Esophagus muscularis mucosa (tissue), 4 donors: ENCODE data around the gene SOCS3. TPM values are rescaled to one million over a fixed set of nuclear protein-coding genes. Genes with fewer than 3 reads are reported as not detected.

Experiments
- DNase-seq: peaks from one replicate; pipeline ENCODE4 v3.0.0-alpha.2; 2017; ENCODE audit errors: extremely low spot score
- H3K27ac ChIP-seq, 4 donors: fragments of 200-600 bp; sonication (generic); replicated peaks in 1 of 4; 1 replicate in 3 of 4; 2 replicates in 1 of 4; pipeline ENCODE4 v1.5.1; 2016 to 2019; ENCODE audit warnings: mild to moderate bottlenecking in 1 of 4
- H3K27me3 ChIP-seq, 4 donors: fragments of 200-600 bp; sonication (generic); one replicate each; pipeline versions ENCODE4 v1.5.1 to v1.6.0; 2016 to 2019
- H3K36me3 ChIP-seq, 4 donors: fragments of 200-600 bp; sonication (generic); one replicate each; pipeline ENCODE4 v1.5.1; 2016 to 2019
- H3K4me1 ChIP-seq, 4 donors: fragments of 200-600 bp; sonication (generic); one replicate each; pipeline ENCODE4 v1.5.1; 2016 to 2019
- H3K4me3 ChIP-seq, 4 donors: fragments of 200-600 bp; sonication (generic); 1 replicate in 2 of 4; 2 replicates in 2 of 4; pipeline ENCODE4 v1.5.1; 2016 to 2019; ENCODE audit warnings: mild to moderate bottlenecking in 4 of 4, moderate library complexity in 1 of 4
- H3K9me3 ChIP-seq, 4 donors: fragments of 200-600 bp; sonication (generic); 1 replicate in 3 of 4; 2 replicates in 1 of 4; pipeline ENCODE4 v1.5.1; 2016 to 2019
- EP300 ChIP-seq: sonication (generic); formaldehyde crosslinking; IDR thresholded peaks from one replicate; pipeline ENCODE4 v1.6.1; 2017; ENCODE audit warnings: antibody characterized with exemption
- POLR2A ChIP-seq: fragments of 450-650 bp; IDR thresholded peaks from one replicate; pipeline ENCODE4 v1.6.1; 2017; ENCODE audit warnings: antibody characterized with exemption, moderate library complexity, mild to moderate bottlenecking, low read depth
- POLR2AphosphoS5 ChIP-seq, 2 donors: sonication (generic); formaldehyde crosslinking; IDR thresholded peaks; one replicate each; pipeline ENCODE4 v1.6.1; 2017; ENCODE audit warnings: antibody characterized with exemption in 2 of 2
- WGBS: methylation state at CpG from one replicate; pipeline ENCODE4 v1.1.5; 2018; 5-methylcytosine and 5-hydroxymethylcytosine counted together
- intact Hi-C: fragments of 100-400 bp; cut with DNase I; formaldehyde crosslinking; loops from one replicate; pipeline ENCODE4 v1.15.1; 2023
- total RNA-seq, 4 donors: library from RNA; depleted of rRNA; stranded (reverse); fragments of >200 nt; gene quantifications; one replicate each; pipeline versions ENCODE4 v1.1.0 to v1.2.1, GENCODE V29; 2016
- TF ChIP-seq, protein P1 (sequence below), 3 experiments: fragments of 200-600 bp in 2 of 3; fragments of 450-650 bp in 1 of 3; sonication (generic) in 2 of 3; IDR thresholded peaks; one replicate each; pipeline ENCODE4 v1.5.1; 2017 to 2019; ENCODE audit warnings: antibody characterized with exemption in 3 of 3, mild to moderate bottlenecking in 2 of 3, moderate library complexity in 1 of 3

Gene SOCS3
- total RNA-seq, 4 donors from 2014 or later, result 12.5 to 1,139 (median 39.3) TPM

DNA sequence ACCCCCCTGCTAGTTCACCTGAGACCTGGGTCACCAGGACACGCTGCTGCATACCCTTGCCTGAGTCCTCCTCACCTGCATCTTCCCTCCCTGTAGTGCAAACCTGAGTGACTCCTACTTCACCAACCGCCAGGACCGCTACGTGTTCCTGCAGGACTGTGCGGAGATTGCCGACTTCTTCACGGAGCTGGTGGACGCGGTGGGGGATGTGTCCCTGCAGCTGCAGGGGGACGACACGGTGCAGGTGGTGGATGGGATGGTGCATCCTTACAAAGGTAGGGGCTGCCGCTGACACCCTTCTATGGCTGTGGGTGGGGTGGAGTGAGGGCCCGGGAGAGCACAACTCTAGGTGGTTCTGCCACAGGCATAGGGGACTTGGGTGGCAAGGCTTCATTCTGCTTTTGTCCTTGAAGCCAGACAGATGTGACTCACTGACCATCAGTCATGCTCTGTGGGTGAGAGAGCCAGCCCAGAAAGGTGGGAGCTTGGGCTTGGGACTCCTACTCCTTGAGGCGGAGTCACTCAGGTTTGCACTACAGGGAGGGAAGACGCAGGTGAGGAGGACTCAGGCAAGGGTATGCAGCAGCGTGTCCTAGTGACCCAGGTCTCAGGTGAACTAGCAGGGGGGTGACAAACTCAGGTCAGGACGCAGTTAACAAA lies 40.8 kb upstream of the SOCS3 start:
- H3K9me3 ChIP-seq, result no peaks in the 10 kb centered on the region
- H3K27me3 ChIP-seq, result no peaks in the 10 kb centered on the region
- intact Hi-C loops, result no loop called here
- no peak overlapping the region for H3K4me3 ChIP-seq
- DNase-seq, result peak; percentile 75
- TF ChIP-seq POLR2A (no peak), POLR2AphosphoS5 (IDR thresholded peaks at IDR 0.05) (no peak), EP300 (no peak)
- TF ChIP-seq, protein P1, sequence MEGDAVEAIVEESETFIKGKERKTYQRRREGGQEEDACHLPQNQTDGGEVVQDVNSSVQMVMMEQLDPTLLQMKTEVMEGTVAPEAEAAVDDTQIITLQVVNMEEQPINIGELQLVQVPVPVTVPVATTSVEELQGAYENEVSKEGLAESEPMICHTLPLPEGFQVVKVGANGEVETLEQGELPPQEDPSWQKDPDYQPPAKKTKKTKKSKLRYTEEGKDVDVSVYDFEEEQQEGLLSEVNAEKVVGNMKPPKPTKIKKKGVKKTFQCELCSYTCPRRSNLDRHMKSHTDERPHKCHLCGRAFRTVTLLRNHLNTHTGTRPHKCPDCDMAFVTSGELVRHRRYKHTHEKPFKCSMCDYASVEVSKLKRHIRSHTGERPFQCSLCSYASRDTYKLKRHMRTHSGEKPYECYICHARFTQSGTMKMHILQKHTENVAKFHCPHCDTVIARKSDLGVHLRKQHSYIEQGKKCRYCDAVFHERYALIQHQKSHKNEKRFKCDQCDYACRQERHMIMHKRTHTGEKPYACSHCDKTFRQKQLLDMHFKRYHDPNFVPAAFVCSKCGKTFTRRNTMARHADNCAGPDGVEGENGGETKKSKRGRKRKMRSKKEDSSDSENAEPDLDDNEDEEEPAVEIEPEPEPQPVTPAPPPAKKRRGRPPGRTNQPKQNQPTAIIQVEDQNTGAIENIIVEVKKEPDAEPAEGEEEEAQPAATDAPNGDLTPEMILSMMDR (IDR thresholded peaks at IDR 0.05), result no peak
- peaks cover 68 to 100% (median 87%) of the 10 kb centered on the region in 4 donors for H3K36me3 ChIP-seq
- WGBS, result 89% methylated on average over 15 of the region's 17 CpGs
- no peak overlapping the region for H3K27ac ChIP-seq
- peaks cover 22 to 32% (median 26%) of the 10 kb centered on the region in 4 donors for H3K4me1 ChIP-seq

DNA sequence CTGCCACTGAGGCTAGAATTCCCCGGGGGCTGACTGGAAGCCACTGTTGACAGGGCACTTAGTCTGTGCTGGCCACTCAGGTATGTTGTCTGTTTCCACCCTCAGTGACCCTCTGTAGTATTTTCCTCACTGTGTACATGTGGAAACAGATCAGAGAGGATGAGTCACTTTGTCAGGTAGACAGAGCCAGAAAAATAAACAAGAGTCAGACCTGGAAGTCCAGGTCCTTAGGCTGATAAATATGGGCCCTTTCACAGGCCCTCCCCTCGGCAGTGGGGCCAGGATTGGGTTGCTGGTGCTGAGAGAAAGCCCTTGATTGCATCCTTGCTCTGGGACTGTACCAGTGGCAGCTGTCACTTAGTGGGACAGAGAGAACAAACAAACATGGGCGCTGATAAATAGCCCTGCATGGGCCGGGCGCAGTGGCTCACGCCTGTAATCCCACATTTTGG lies 39.8 kb upstream of the SOCS3 start:
- no peak for TF ChIP-seq POLR2AphosphoS5 (IDR thresholded peaks at IDR 0.05)
- no peak for TF ChIP-seq POLR2A
- TF ChIP-seq EP300, result no peak
- TF ChIP-seq, protein P1 (IDR thresholded peaks at IDR 0.05), result no peak
- Histone ChIP-seq H3K4me1 (peaks cover 22 to 36% (median 35%) of the 10 kb centered on the region in 4 donors), H3K9me3 (no peaks in the 10 kb centered on the region), H3K4me3 (no peak overlapping the region), H3K27me3 (no peaks in the 10 kb centered on the region), H3K36me3 (peaks cover 67 to 100% (median 82%) of the 10 kb centered on the region in 4 donors), H3K27ac (no peak overlapping the region)
- no peak for DNase-seq
- 79% methylated on average over 6 of the region's 6 CpGs for WGBS
- intact Hi-C loops, result no loop called here

DNA sequence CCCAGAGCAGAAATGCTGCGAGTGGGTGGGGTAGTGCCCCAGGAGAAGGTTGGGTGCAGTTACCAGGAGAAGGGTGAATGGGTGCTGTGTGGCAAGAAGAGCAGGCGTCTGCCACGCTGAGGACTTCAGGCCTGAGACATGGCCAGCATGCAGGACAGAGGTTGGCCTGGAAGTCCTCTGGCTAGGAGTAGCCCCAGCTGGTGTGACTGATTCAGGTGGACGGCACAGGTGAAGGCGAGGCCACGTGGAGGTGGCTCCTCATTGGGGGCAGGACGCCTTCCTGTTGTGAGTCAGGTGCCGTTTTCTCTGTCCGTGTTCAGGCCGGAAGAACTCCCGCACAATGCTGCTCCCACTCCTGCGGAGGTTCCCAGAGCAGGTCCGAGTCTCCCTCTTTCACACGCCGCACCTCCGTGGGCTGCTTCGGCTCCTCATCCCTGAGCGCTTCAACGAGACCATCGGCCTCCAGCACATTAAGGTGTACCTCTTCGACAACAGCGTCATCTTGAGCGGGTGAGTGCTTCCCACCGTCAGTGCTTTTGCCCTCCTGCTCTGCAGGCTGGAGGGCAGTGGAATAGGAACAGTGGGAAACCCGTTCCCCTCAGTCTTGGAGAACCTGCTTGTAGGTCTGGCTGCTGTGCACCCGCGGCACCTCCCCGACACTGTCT lies 39.3 kb upstream of the SOCS3 start:
- peaks cover 22 to 42% (median 39%) of the 10 kb centered on the region in 4 donors for H3K4me1 ChIP-seq
- WGBS, result 83% methylated on average over 23 of the region's 28 CpGs
- H3K27me3 ChIP-seq, result no peaks in the 10 kb centered on the region
- intact Hi-C loops, result no loop called here
- peaks cover 62 to 100% (median 82%) of the 10 kb centered on the region in 4 donors for H3K36me3 ChIP-seq
- no peaks in the 10 kb centered on the region for H3K9me3 ChIP-seq
- TF ChIP-seq, protein P1 (IDR thresholded peaks at IDR 0.05), result no peak
- H3K4me3 ChIP-seq, result no peak overlapping the region
- no peak for DNase-seq
- H3K27ac ChIP-seq, result no peak overlapping the region

DNA sequence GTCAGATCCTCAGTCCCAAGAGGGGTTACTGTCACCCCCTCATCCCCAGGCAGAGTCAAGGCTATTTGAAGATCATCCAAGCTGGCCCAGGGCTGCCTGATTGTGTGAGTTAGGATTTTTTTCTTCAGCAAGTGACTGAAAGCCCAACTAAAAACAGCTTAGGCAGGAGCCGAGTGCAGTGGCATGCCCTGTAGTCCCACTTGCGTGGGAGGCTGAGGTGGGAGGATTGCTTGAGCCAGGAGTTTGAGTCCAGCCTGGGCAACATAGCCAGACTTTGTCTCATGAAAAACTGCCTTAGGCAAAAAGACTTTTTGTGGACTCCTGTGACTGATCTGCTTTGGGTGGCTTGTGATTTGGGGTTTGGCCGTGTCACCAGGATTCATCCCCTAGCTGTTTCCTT lies 38.5 kb upstream of the SOCS3 start:
- Histone ChIP-seq H3K9me3 (no peaks in the 10 kb centered on the region), H3K27me3 (no peaks in the 10 kb centered on the region), H3K4me1 (peaks cover 22 to 43% (median 39%) of the 10 kb centered on the region in 4 donors), H3K36me3 (peaks cover 56 to 98% (median 77%) of the 10 kb centered on the region in 4 donors), H3K27ac (peak overlapping the region in 2 of 4 donors; percentile 56 to 66), H3K4me3 (no peak overlapping the region)
- DNase-seq, result no peak
- intact Hi-C loops, result no loop called here
- 78% methylated on average over 3 of the region's 3 CpGs for WGBS
- TF ChIP-seq POLR2AphosphoS5 (IDR thresholded peaks at IDR 0.05), result no peak
- TF ChIP-seq, protein P1 (IDR thresholded peaks at IDR 0.05), result no peak
- TF ChIP-seq POLR2A, result no peak
- TF ChIP-seq EP300, result no peak
